ENCODE measurements around the gene PRSS21. TPM values are rescaled to one million over a fixed set of nuclear protein-coding genes. Genes with fewer than 3 reads are reported as not detected.

The PRSS21 gene
- total and polyA plus RNA-seq, 10 of the 15 experiments (the other 5 are each of a cell fraction or from before 2014, with no cell fraction given) = 5.3 to 73.4 (median 40.1) TPM; not detected in 1

DNA sequence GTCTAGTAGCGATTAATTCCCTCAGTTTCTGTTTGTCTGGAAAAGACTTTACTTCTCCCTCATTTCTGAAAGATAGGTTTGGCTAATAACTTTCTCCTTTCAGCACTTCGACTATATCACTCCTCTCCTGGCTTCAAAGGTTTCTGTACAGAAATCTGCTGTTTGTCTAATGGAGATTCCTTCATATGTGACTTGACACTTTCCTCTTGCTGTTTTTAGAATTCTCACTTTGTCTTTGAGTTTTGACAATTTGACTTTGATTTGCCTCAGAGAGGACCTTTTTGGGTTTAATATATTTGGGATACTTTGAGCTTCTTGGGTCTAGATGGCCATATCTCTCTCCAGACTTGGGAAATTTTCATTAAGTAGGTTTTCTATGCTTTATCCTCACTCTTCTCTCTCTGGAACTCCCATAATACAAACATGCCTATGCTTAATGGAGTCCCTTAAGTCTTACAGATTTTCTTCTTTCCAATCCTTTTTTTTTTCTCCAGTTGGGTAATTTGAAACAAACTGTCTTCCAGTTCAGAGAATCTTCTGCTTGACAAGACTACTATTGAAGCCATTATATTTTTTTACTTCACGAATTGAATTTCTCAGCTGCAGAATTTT is 7.8 kb upstream of the PRSS21 start (continued):
- TF ChIP-seq ZNF207 (IDR thresholded peaks at IDR 0.05; ENCODE audit: borderline replicate concordance) = no peak
- TF ChIP-seq LARP7 (IDR thresholded peaks at IDR 0.05) = no peak

DNA sequence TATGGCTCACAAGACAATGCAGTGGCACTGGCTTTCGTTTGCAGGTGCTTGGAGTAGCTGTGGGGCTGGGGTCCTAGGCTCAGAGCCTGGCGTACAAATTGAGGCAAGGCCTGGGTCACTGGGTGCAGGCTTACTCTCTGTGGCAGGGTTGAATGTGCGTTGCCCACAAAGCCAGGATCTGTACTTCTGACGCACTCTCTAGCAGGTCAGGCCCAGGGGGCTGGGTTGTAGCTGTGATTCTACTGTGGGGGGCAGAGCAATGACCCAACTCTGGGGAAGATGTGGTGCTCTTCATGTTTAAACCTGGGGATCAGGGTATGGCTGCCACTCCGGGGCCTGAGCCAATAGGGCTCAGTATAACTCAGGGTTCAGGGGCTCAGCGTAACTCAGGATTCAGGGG is 6.4 kb upstream of the PRSS21 start:
- TF ChIP-seq POLR2AphosphoS2 (IDR thresholded peaks at IDR 0.05; ENCODE audit: low read depth, low read length) = no peak
- TF ChIP-seq DPF2 (IDR thresholded peaks at IDR 0.05) = no peak
- TF ChIP-seq NRF1 (conservative IDR thresholded peaks at IDR 0.05; ENCODE audit: low read depth, low read length) = no peak
- TF ChIP-seq, protein P1, sequence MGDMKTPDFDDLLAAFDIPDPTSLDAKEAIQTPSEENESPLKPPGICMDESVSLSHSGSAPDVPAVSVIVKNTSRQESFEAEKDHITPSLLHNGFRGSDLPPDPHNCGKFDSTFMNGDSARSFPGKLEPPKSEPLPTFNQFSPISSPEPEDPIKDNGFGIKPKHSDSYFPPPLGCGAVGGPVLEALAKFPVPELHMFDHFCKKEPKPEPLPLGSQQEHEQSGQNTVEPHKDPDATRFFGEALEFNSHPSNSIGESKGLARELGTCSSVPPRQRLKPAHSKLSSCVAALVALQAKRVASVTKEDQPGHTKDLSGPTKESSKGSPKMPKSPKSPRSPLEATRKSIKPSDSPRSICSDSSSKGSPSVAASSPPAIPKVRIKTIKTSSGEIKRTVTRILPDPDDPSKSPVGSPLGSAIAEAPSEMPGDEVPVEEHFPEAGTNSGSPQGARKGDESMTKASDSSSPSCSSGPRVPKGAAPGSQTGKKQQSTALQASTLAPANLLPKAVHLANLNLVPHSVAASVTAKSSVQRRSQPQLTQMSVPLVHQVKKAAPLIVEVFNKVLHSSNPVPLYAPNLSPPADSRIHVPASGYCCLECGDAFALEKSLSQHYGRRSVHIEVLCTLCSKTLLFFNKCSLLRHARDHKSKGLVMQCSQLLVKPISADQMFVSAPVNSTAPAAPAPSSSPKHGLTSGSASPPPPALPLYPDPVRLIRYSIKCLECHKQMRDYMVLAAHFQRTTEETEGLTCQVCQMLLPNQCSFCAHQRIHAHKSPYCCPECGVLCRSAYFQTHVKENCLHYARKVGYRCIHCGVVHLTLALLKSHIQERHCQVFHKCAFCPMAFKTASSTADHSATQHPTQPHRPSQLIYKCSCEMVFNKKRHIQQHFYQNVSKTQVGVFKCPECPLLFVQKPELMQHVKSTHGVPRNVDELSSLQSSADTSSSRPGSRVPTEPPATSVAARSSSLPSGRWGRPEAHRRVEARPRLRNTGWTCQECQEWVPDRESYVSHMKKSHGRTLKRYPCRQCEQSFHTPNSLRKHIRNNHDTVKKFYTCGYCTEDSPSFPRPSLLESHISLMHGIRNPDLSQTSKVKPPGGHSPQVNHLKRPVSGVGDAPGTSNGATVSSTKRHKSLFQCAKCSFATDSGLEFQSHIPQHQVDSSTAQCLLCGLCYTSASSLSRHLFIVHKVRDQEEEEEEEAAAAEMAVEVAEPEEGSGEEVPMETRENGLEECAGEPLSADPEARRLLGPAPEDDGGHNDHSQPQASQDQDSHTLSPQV (IDR thresholded peaks at IDR 0.05) = no peak
- no peak for TF ChIP-seq BMI1 (IDR thresholded peaks at IDR 0.05; ENCODE audit: borderline replicate concordance)
- TF ChIP-seq, protein P2, sequence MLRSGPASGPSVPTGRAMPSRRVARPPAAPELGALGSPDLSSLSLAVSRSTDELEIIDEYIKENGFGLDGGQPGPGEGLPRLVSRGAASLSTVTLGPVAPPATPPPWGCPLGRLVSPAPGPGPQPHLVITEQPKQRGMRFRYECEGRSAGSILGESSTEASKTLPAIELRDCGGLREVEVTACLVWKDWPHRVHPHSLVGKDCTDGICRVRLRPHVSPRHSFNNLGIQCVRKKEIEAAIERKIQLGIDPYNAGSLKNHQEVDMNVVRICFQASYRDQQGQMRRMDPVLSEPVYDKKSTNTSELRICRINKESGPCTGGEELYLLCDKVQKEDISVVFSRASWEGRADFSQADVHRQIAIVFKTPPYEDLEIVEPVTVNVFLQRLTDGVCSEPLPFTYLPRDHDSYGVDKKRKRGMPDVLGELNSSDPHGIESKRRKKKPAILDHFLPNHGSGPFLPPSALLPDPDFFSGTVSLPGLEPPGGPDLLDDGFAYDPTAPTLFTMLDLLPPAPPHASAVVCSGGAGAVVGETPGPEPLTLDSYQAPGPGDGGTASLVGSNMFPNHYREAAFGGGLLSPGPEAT (IDR thresholded peaks at IDR 0.05; ENCODE audit: low read depth) = no peak
- TF ChIP-seq, protein P3, sequence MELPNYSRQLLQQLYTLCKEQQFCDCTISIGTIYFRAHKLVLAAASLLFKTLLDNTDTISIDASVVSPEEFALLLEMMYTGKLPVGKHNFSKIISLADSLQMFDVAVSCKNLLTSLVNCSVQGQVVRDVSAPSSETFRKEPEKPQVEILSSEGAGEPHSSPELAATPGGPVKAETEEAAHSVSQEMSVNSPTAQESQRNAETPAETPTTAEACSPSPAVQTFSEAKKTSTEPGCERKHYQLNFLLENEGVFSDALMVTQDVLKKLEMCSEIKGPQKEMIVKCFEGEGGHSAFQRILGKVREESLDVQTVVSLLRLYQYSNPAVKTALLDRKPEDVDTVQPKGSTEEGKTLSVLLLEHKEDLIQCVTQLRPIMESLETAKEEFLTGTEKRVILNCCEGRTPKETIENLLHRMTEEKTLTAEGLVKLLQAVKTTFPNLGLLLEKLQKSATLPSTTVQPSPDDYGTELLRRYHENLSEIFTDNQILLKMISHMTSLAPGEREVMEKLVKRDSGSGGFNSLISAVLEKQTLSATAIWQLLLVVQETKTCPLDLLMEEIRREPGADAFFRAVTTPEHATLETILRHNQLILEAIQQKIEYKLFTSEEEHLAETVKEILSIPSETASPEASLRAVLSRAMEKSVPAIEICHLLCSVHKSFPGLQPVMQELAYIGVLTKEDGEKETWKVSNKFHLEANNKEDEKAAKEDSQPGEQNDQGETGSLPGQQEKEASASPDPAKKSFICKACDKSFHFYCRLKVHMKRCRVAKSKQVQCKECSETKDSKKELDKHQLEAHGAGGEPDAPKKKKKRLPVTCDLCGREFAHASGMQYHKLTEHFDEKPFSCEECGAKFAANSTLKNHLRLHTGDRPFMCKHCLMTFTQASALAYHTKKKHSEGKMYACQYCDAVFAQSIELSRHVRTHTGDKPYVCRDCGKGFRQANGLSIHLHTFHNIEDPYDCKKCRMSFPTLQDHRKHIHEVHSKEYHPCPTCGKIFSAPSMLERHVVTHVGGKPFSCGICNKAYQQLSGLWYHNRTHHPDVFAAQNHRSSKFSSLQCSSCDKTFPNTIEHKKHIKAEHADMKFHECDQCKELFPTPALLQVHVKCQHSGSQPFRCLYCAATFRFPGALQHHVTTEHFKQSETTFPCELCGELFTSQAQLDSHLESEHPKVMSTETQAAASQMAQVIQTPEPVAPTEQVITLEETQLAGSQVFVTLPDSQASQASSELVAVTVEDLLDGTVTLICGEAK (IDR thresholded peaks at IDR 0.05; ENCODE audit: borderline replicate concordance) = no peak
- no peak for TF ChIP-seq NFIC (IDR thresholded peaks at IDR 0.05; ENCODE audit: low read depth, low read length)
- intact Hi-C loops (cut with micrococcal nuclease; ENCODE audit: unreplicated experiment) (no loop called here), in situ Hi-C loops (cut with MboI) (no loop called here)
- ChIA-PET SMC1A (ENCODE audit: uncharacterized antibody, unreplicated experiment) (no interaction called here), RAD21 (ENCODE audit: unreplicated experiment) (interaction anchor here (0.8 to 1.2 kb wide), 2 partner anchors 13 to 72 kb away, joined by 3 read pairs; partner anchors contain the start of genes FLYWCH2 and PRSS41), POLR2A (no interaction called here), CTCF (interaction anchor here (0.6 kb wide), 1 partner anchor 13 kb away, joined by 3 read pairs; no protein-coding TSS in a partner anchor)
- no peak for DNase-seq (ENCODE audit: low read depth, low spot score)
- Histone ChIP-seq H2AFZ (ENCODE audit: control insufficient read depth, low read depth, low read length) (no peak overlapping the region), H3K27ac (ENCODE audit: control insufficient read depth, insufficient read depth) (no peak overlapping the region), H3K4me3 (no peak overlapping the region), H3K27me3 (replicated peaks in 1 of 2; ENCODE audit: control insufficient read depth in 2 of 2, insufficient read depth in 2 of 2, low read length in 1 of 2) (peaks cover 0 to 5% of the 10 kb centered on the region in 2 experiments; a peak in 2 of 4 replicates), H3K4me1 (ENCODE audit: control insufficient read depth, insufficient read depth, low read length) (no peaks in the 10 kb centered on the region), H3K36me3 (ENCODE audit: control insufficient read depth in 2 of 2, insufficient read depth in 2 of 2, low read length in 1 of 2) (no peaks in the 10 kb centered on the region), H3K4me2 (ENCODE audit: control insufficient read depth, insufficient read depth) (no peak overlapping the region), H4K20me1 (ENCODE audit: control insufficient read depth, insufficient read depth) (no peaks in the 10 kb centered on the region), H3K9ac (ENCODE audit: control insufficient read depth, insufficient read depth, low read length) (no peak overlapping the region), H3K9me3 (replicated peaks; ENCODE audit: control insufficient read depth, insufficient read depth, low read length) (no peaks in the 10 kb centered on the region), H3K79me2 (ENCODE audit: control insufficient read depth, insufficient read depth, low read length) (no peaks in the 10 kb centered on the region)
- BruUV-seq (replicated peaks) = no TSS peak
- FAIRE-seq = no peak
- ATAC-seq = no peak
- WGBS (ENCODE audit: insufficient coverage, insufficient replicate concordance, low lambda C conversion rate, missing lambda C conversion rate) = 38% methylated on average over 6 of the region's 6 CpGs

Measured in GM12878 (cell line).